C4-2B (cell line): ENCODE measurements around the gene FOXC2.
"Not testable (repeated sequence)": the region's sequence is repeated elsewhere in the genome, so short reads cannot be mapped to it uniquely, and the experiment has no call there.

Experiments
- H3K27ac ChIP-seq: fragments of 450-650 bp; 2 replicates; pipeline ENCODE4 v1.5.1; 2017
- ZFX ChIP-seq: fragments of 450-650 bp; IDR thresholded peaks from 2 replicates; pipeline ENCODE4 v1.6.1; 2017
- TF ChIP-seq, protein P1 (sequence below): fragments of 450-650 bp; conservative IDR thresholded peaks from 2 replicates; pipeline ENCODE4 v1.5.1; 2017; ENCODE audit warnings: mild to moderate bottlenecking

The FOXC2 gene

DNA sequence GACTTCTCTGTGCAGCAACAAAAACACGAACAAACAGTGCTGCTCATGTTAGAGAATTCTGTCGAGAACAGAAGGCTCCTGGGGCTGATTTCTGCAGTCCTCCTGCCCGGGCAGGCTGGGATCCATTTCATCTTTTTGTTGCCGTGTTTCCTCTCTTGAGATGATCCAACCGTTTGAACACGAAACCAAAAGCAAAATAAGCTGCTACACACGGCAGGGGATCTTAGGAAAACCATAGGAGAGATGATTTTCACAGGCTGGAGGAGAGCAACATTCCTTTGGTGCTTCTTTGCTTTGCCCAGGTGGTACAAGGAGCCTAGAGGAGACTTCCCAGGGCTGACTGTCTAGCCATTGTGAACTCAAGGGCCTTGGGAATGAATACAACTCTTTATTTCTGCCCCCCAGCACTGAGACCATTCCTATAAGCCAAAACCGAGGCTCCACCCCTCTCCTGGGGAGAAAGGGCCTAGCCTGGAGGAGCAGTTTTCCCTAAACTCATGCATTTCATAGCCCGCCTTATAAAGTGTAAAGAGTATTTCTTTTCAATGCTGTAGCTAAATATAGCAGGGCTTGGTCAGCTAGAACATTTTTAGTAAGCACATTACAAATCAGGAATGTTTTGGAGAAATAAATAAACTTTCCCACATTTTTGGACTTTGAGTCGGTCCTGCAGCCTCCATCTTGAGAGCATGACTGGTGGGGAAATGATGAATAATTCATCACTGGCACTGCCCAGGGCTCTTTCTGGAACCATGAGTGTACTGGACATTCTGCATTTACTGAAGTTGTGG is 19.4 kb downstream of the FOXC2 start:
- H3K27ac ChIP-seq: no peak overlapping the region
- TF ChIP-seq ZFX: no peak

GRCh38 chr16:86587487-86587886 is 20.9 kb downstream of the FOXC2 start:
- TF ChIP-seq ZFX: no peak
- TF ChIP-seq, protein P1, sequence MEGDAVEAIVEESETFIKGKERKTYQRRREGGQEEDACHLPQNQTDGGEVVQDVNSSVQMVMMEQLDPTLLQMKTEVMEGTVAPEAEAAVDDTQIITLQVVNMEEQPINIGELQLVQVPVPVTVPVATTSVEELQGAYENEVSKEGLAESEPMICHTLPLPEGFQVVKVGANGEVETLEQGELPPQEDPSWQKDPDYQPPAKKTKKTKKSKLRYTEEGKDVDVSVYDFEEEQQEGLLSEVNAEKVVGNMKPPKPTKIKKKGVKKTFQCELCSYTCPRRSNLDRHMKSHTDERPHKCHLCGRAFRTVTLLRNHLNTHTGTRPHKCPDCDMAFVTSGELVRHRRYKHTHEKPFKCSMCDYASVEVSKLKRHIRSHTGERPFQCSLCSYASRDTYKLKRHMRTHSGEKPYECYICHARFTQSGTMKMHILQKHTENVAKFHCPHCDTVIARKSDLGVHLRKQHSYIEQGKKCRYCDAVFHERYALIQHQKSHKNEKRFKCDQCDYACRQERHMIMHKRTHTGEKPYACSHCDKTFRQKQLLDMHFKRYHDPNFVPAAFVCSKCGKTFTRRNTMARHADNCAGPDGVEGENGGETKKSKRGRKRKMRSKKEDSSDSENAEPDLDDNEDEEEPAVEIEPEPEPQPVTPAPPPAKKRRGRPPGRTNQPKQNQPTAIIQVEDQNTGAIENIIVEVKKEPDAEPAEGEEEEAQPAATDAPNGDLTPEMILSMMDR: no peak

DNA sequence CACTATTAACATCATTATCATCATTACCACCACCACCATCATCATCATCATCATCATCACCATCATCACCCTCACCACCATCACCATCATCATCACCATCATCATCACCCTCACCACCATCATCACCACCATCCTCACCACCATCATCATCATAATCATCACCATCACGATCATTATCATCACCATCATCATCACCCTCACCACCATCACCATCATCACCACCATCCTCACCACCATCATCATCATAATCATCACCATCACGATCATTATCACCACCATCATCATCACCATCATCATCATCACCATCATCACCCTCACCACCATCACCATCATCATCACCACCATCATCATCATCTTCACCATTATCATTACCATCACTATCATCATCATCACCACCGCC is 21.3 kb downstream of the FOXC2 start:
- not testable (repeated sequence) for H3K27ac ChIP-seq

More at GRCh38 chr16:86587487-86587886, 20.9 kb downstream of the FOXC2 start:
- no peak overlapping the region for H3K27ac ChIP-seq

- TF ChIP-seq, protein P1: no peak
- TF ChIP-seq ZFX: no peak
- no peak overlapping the region for H3K27ac ChIP-seq
Measured at GRCh38 chr16:86590501-86591144, 24.0 kb downstream of the FOXC2 start.

- TF ChIP-seq ZFX: no peak
- TF ChIP-seq, protein P1: no peak
- no peak overlapping the region for H3K27ac ChIP-seq
Measured at GRCh38 chr16:86591270-86591669, 24.6 kb downstream of the FOXC2 start.

DNA sequence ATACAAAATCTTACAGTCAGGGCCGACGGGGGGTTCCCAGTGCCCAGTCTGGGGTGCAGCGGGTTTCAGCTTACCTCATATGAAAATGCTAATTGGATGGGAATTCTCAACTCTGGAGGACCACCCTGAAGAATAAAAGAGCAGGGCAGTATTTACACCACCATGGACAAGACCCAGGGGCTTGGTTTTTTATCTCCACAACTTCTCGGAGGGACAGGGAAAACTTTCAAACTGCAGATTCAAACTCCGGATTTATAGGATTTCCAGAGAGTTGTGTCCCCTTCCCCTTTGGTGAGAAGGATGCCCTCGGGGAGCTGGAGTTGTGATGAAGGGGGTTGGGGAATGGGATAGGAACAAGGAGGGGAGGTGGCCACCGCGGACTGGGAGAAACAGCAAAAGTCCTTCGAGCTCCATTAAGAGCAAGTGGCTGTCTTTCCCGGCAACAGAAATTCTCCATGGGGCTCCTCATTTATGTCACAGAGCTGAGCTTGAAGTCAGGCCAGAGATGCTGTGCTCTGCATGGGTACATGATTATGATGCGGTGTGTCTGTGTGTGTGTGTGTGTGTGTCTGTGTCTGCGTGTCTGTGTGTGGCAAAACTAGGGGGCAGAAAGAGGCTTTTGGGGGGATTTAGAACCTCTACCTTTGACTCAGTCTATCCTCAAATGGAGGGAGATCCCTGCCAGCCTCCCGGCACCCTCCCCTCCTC is 27.4 kb downstream of the FOXC2 start:
- no peak overlapping the region for H3K27ac ChIP-seq
- TF ChIP-seq, protein P1: no peak
- no peak for TF ChIP-seq ZFX

DNA sequence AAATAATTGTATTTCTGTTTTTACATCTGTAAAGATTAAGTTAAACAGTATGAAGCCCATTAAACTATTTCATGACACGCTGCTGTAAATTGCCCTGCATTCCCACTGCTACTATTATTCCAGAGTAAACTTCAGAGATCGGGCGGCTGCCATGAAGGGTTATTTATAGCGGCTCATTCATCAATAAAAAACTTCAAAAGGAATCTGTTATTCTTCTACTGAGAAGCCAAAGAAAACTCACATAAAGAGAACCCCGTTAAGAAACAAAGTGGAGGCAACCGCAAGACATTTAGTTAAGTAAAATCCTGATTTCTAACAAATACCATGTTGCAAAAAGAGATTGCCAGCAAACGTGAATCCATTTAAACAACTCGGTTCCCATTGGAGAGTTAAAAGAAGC is 28.1 kb downstream of the FOXC2 start:
- H3K27ac ChIP-seq: no peak overlapping the region
- no peak for TF ChIP-seq ZFX
- TF ChIP-seq, protein P1: no peak

- TF ChIP-seq ZFX: no peak
- TF ChIP-seq, protein P1: no peak
Measured at GRCh38 chr16:86595983-86596605, 29.5 kb downstream of the FOXC2 start.

More at GRCh38 chr16:86595983-86596605, 29.5 kb downstream of the FOXC2 start:
- no peak overlapping the region for H3K27ac ChIP-seq
